Stomach (tissue), 4 donors: ENCODE results near the gene ZNF628.

Experiments
- POLR2A ChIP-seq, 4 donors: fragments of 450-650 bp; IDR thresholded peaks; one replicate each; pipeline ENCODE4 v1.6.1; 2016; ENCODE audit warnings: antibody characterized with exemption in 4 of 4, control low read depth in 2 of 4, mild to moderate bottlenecking in 1 of 4, moderate library complexity in 1 of 4
- POLR2AphosphoS5 ChIP-seq, 3 donors: sonication (generic); formaldehyde crosslinking; IDR thresholded peaks; one replicate each; pipeline ENCODE4 v1.6.1; 2016; ENCODE audit warnings: antibody characterized with exemption in 3 of 3
- TF ChIP-seq, protein P1 (sequence below), 7 experiments: fragments of 450-650 bp in 4 of 7; fragments of 200-600 bp in 3 of 7; sonication (generic) in 3 of 7; IDR thresholded peaks; one replicate each; pipeline ENCODE4 v1.5.1; 2016 to 2019; ENCODE audit warnings: antibody characterized with exemption in 7 of 7, control low read depth in 2 of 7, mild to moderate bottlenecking in 1 of 7

- TF ChIP-seq, protein P1, sequence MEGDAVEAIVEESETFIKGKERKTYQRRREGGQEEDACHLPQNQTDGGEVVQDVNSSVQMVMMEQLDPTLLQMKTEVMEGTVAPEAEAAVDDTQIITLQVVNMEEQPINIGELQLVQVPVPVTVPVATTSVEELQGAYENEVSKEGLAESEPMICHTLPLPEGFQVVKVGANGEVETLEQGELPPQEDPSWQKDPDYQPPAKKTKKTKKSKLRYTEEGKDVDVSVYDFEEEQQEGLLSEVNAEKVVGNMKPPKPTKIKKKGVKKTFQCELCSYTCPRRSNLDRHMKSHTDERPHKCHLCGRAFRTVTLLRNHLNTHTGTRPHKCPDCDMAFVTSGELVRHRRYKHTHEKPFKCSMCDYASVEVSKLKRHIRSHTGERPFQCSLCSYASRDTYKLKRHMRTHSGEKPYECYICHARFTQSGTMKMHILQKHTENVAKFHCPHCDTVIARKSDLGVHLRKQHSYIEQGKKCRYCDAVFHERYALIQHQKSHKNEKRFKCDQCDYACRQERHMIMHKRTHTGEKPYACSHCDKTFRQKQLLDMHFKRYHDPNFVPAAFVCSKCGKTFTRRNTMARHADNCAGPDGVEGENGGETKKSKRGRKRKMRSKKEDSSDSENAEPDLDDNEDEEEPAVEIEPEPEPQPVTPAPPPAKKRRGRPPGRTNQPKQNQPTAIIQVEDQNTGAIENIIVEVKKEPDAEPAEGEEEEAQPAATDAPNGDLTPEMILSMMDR (IDR thresholded peaks at IDR 0.05) = no peak
- no peak for TF ChIP-seq POLR2A (IDR thresholded peaks at IDR 0.05)
- TF ChIP-seq POLR2AphosphoS5 (IDR thresholded peaks at IDR 0.05) = no peak
Observed at GRCh38 chr19:55468054-55468393, 8.4 kb upstream of the ZNF628 start.
